G401 (cell line): ENCODE results near the gene ZG16. TPM values are rescaled to one million over a fixed set of nuclear protein-coding genes. Genes with fewer than 3 reads are reported as not detected.

Experiments used
- DNase-seq: peaks from one replicate; pipeline ENCODE4 v3.0.0-alpha.2; 2015; ENCODE audit warnings: low spot score
- in situ Hi-C: cut with HindIII; loops from 2 replicates; pipeline ENCODE4 v1.10.0; 2016; ENCODE audit warnings: low sequenced_read_pairs, mixed read lengths
- total RNA-seq: library from RNA; depleted of rRNA; stranded (reverse); fragments of >200 nt; shearing (Covaris generic); gene quantifications from 2 replicates; pipeline ENCODE4 v1.2.3, GENCODE V29; 2014

The ZG16 gene
- total RNA-seq, 1 experiment from 2014 or later, result not detected

DNA sequence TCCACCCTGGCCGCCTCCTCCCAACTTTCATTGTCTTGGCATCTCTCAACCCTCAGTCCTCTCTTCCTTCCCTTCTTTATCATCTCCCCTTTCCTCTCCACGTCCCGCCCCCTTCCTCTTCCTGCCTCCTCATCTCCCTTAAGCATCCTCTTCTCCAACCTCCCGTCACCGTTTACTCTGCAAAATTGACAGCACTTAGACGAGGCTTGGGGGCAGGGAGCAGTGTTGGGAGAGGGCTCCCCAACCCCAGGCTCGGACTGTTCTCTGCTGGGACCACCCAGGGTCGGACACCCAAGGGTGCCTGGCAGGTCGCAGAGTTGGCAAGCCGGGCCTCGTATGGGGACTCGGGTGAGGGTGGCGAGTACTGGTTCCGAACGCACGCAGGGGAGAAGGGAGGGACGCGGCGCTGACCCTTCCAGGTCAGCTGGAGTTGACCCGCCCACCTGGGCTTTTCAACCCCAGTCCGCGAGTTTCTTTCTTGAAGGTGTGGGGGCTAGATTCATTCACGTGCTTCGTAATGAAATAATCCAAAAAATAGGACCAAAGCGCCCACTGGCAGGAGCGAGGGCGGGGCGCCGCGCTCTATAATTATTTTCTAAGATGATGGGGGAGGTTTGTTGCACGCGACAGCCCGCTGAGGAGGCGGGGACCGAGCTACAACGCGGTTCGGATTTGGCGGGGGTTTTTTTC, 37.1 kb downstream of the ZG16 start:
- in situ Hi-C loops, result no loop called here
- no peak for DNase-seq

DNA sequence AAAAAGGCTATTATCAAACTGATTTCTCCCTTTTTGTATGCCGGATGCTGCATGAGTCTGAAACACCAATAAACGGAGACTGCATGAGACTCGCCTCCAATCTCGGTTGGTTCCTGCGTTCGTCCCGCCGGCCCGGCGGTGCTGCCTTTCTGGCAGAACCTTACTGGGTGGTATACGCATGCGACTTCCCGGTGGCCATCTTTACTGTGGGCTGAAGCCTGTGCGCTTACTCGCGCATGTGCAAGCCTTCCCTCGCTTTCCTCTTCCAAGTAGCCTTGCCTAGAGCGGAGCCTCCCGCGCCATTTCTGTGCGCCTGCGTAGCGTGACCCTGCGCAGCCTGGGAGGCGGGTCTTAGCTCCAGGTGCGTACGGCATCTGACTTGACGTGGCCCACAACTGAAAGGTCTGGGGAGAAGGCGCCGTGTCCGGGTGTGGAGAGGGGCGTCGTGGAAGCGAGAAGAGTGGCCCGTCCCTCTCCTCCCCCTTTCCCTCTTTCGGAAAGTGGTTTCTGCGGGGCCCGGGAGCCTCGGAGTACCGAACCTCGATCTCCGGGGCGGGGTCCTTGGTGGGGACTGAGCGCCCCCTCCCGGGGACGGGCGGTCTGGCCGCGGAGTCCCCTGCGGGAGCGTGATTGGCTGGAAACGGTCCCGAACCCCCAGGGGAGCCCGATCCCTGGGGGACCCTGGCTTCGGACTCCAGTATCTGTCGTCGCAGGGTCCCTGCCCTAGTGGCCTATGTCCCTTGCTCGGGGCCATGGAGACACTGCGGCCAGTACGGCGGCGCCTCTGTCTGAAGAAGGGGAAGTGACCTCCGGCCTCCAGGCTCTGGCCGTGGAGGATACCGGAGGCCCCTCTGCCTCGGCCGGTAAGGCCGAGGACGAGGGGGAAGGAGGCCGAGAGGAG, 38.0 kb downstream of the ZG16 start, which contains the start of gene PAGR1:
Gene PAGR1, plus strand, starts transcription at position 360 of the 901 bp plus-strand sequence. Its CDS starts 374 bp downstream, at position 734.
- in situ Hi-C loops, result no loop called here

DNA sequence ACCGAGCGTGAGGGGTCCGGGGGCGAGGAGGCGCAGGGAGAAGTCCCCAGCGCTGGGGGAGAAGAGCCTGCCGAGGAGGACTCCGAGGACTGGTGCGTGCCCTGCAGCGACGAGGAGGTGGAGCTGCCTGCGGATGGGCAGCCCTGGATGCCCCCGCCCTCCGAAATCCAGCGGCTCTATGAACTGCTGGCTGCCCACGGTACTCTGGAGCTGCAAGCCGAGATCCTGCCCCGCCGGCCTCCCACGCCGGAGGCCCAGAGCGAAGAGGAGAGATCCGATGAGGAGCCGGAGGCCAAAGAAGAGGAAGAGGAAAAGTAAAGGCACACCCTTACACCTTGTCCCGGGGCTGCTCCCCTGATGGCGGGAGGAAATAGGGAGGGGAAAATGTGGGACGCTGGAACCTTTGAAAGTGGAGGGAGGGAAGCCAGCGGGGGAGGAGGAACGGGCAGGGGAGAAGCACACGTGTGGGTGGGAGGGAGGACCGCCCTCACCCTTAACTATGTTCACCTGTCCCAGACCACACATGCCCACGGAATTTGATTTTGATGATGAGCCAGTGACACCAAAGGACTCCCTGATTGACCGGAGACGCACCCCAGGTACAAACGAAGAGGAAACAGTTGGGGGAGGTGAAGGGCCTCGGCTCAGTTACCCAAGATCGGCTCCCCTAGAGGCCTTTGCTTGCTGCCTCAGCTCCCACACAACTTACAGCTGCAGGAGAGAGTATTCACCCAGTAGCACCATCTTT, 38.8 kb downstream of the ZG16 start:
- no peak for DNase-seq

More for the DNA sequence above, 38.0 kb downstream of the ZG16 start, which contains the start of gene PAGR1:
- DNase-seq, result peak; percentile 99

DNA sequence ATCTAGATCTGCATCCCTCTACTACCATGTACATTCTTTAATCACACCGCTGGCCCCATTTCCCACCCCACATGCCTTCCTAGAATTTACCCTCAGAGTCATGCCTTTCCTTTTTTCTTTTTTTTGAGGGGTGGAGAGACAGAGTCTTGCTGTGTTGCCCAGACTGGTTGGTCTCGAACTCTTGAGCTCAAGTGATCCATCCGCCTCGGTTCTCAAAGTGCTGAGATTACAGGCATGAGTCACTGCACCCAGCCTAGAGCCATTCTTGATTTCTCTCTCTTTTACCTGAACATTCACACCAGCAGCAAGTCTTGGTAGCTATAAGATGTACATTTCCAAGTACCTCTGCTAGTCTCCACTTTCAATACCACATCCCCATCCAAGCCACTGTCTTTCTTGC, 40.0 kb downstream of the ZG16 start:
- in situ Hi-C loops, result no loop called here
- no peak for DNase-seq

More for the DNA sequence above, 38.8 kb downstream of the ZG16 start:
- in situ Hi-C loops, result no loop called here

GRCh38 chr16:29819506-29819905, 41.5 kb downstream of the ZG16 start:
- no peak for DNase-seq
- in situ Hi-C loops, result no loop called here

DNA sequence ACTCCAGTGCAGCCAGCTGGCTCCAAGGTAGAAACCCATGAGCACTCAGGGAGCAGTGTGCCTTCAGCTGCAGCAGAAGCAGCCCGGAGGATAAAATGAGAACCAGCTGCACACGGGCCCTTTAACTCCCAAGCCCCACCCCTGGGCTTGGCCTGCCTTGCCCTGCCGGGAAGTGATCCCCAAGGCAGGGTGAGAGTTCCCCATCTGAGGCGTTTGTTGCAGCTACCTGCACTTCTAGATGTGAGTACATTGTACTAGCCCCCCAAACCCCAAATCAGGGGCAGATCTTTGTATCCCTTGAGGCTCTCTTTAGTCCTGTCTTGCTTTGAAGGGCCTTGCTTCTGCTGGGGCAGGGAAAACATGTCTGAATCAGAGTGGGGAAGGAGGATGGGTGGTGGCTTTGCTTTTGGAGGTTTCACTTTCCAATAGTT, 42.2 kb downstream of the ZG16 start, which contains the start of gene MVP:
Gene MVP, plus strand, starts transcription at position 192 of the 431 bp plus-strand sequence. CDS start 10,088 bp downstream, outside the sequence.
- in situ Hi-C loops, result no loop called here
- no peak for DNase-seq

DNA sequence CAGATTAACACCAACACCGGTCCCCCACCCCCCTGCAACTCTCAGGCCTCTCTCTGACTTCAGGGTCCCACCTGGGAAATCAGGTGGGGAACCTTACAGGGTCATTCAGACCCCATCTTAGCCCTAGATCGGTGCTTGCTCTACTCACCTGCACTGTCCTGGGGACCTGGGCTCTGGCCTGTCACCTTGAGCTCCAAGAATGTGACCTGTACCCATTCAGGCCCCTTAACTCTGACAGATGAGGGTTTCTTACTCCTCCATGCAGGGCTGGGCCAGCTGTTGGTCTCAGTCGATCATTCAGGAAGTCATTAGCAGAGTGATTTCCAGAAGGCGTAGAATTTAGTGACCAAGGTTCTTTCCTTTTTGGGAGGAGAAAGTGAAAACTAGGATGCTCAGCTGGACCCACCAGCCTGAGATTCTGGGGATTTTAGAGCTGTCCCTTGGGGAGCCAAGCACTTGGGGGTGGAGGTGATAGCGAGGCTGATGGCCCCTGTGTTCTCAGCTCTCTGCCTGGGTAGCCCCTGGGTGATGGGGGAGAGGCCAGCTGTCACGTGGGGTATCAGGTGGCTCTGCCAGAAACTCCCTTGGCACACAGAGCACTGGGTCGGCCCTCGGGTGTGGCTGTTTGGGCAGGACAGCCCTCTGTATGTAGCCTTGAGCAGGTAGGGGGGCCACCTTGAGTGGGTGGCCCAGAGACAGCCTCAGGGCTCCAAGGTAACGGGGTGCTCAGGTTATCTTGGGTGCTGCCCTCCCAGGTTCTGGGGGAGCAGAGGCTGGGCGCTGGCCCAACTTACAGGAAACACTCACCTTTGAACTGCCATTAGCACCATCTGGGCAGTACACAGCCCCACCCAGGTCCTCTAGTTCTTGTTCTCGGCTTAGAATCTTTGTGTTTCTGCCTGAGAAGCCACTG, 42.9 kb downstream of the ZG16 start:
- no peak for DNase-seq
- in situ Hi-C loops, result no loop called here

DNA sequence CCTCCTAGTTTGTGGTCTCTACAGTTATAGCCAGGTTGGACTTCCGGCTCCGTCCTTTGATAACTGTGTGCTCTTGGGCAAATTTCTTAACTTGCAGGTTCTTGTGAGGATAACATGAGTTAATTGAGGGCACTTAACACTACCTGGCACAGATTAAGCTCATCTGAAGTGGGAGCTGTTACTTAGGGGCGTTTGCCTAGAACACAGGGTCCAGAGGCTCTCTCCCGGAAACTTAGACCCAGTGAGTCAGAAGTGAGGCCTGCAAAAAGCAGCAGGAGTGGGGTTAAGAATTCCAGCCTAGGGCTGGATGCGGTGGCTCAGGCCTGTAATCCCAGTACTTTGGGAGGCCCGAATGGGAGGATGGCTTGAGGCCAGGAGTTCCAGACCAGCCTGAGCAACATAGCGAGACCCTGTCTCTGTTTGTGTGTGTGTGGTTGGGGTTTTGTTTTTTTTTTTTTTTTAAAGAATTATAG, 43.6 kb downstream of the ZG16 start:
- DNase-seq, result no peak
- in situ Hi-C loops, result no loop called here

- DNase-seq, result no peak
- in situ Hi-C loops, result no loop called here
These were observed 46.6 kb downstream of the ZG16 start for GRCh38 chr16:29824589-29825144.

GRCh38 chr16:29825145-29826044, 47.3 kb downstream of the ZG16 start:
- in situ Hi-C loops, result no loop called here
- DNase-seq, result peak; percentile 99

GRCh38 chr16:29826342-29826695, 48.3 kb downstream of the ZG16 start:
- no peak for DNase-seq
- in situ Hi-C loops, result no loop called here

GRCh38 chr16:29830774-29831173, 52.7 kb downstream of the ZG16 start:
- no peak for DNase-seq
- in situ Hi-C loops, result no loop called here

GRCh38 chr16:29831490-29831889, 53.4 kb downstream of the ZG16 start:
- DNase-seq, result peak; percentile 85
- in situ Hi-C loops, result no loop called here
